GM12801 (cell line): ENCODE measurements around the gene SRP14.

Source experiments
- TF ChIP-seq, protein P1 (sequence below): IDR thresholded peaks from one replicate; pipeline ENCODE4 v1.5.1; 2011; ENCODE audit warnings: control low read depth; ENCODE audit not compliant: insufficient read length; ENCODE audit errors: extremely low read depth

SRP14 gene, protein sequence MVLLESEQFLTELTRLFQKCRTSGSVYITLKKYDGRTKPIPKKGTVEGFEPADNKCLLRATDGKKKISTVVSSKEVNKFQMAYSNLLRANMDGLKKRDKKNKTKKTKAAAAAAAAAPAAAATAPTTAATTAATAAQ

DNA sequence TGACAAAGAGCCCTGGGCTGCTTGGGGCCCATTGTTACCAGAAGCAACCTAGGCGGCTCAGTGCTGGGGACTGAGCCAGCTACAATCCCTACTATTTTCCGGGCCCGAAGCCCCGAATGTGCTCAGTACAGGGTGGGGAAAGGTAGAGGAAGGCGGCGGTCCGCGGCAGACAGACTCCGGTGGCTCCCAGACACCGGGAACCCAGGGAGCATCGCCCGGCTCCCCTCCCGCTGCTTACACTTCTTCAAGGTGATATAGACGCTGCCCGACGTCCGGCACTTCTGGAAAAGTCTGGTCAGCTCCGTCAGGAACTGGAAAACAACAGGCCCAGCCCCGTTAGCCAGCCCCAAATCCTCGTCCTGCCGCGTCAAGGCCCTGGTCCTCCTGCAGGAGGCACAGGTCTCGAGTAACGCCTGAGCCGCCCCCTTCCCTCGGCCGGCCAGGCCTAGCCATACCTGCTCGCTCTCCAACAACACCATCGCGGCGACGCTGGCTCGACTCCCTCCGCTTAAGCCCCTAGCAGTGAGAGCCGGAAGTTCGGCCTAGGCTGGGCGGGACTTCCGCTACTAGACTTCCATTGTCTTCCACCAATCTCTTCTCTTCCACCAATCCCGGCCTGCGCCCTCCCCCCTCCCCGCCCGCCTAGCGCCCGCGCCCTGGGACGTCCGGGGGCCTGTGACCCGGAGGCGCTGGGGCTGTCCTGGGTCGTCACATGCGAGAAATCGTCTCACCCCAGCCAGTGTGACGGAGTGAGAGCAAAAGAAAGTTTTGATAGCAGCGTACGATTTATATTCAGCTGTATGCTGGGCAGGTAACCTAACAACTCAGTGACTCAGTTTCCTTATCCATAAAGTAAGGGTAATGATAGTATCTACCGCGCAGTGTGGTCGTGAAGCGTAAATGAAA lies at the start of gene SRP14:
Gene SRP14 (minus strand): TSS at position 544 of the 906 bp plus-strand sequence. CDS start 65 bp downstream, at position 479.
- TF ChIP-seq, protein P1, sequence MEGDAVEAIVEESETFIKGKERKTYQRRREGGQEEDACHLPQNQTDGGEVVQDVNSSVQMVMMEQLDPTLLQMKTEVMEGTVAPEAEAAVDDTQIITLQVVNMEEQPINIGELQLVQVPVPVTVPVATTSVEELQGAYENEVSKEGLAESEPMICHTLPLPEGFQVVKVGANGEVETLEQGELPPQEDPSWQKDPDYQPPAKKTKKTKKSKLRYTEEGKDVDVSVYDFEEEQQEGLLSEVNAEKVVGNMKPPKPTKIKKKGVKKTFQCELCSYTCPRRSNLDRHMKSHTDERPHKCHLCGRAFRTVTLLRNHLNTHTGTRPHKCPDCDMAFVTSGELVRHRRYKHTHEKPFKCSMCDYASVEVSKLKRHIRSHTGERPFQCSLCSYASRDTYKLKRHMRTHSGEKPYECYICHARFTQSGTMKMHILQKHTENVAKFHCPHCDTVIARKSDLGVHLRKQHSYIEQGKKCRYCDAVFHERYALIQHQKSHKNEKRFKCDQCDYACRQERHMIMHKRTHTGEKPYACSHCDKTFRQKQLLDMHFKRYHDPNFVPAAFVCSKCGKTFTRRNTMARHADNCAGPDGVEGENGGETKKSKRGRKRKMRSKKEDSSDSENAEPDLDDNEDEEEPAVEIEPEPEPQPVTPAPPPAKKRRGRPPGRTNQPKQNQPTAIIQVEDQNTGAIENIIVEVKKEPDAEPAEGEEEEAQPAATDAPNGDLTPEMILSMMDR, result no peak

DNA sequence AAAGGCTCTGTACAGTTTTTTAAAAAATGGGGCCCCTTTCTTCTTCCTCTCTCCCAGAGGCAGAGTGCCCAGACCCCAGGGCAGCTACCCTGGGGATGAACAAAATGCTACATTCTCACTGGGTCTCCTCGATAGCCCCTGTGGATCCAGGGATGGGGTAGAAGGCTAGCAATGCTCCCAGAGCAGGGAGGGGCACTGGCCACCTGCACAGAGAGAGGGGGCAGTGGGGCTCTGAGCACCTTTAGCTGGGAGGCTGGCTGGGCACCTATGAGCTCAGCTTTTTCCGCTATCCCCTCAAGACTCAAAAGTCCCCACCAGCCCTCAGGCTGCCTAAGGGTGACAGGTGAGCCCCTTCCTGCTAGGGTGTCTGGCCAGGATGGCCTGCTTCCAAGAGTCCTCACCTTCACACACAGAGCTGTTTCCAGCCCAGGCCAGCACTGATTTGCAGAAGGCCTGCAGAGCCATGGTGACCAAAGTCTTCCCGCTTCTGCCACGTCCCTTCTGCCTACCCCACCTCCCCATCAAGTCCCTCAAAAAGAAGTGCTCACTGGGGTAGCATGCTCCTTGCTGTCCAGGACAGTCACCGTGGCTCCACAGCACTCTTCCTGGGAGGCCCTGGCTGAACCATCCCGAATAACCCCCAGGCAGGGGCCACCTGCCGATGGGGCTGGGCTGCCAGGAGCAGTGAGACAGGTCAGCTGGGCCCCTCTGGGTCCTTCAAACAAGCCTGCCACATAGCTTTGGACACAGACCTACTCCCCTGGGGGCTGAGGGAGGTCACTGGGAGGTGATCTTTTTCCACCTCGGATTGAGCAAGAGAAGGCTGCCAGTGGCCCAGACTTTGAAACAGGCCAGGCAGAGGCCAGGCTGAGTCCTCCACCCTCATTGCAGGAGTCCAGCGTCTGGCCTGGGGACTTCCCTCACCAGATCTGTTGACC lies 49.3 kb upstream of the SRP14 start:
- TF ChIP-seq, protein P1, result no peak

DNA sequence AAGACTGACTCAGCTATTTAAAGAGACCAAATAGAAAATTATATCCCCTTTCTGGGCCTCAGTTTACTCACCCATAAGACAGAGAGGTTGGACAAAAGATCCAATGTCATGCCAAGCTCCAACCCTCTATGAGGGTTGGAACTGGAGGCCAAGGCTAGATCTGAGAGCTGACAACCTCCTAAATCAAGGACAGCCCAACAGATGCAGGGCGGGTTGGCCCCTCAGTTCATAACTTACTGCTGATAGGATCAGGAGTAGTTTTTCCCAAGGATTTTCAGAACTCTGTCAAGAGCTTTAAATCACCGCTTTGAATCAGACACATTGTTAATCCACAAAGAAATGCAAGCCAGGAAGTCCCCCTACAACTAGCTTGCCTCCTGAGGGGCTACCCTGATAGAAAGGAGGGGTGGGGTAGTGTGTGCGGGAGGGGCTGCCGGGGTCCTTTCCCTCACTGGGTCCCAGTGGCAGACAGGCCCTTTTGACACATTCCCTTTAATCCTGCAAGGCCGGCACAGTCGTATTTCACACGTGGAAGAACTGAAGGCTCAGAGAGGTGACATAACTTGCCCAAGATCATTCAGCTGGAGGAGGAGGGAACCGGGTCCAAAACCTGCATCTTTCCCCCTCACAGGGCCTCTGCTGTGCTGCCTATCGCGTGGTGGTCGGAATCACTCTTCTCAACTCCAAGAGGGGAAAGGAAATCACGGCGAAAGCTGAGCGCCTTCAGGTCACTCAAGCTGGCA lies 48.3 kb upstream of the SRP14 start:
- TF ChIP-seq, protein P1, result no peak

DNA sequence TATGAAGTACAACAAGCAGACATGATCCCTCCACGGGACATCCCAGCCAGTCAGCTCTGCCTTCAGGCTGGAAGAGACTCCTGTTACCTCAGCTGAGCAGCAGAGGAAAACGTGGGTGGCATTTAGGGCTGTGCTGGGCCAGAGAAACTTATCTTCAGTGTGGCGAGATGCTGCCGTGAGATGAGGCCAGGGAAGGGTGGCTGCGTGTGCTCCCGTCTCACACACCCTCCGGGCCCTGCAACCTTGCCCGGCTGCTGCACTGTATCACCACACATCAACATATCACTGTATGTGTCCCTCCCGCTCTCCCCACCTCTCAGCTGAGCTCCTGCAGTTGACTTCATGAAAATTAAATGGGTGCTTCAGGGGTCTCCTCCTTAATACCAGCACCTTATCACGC lies 46.3 kb upstream of the SRP14 start:
- TF ChIP-seq, protein P1, result no peak

DNA sequence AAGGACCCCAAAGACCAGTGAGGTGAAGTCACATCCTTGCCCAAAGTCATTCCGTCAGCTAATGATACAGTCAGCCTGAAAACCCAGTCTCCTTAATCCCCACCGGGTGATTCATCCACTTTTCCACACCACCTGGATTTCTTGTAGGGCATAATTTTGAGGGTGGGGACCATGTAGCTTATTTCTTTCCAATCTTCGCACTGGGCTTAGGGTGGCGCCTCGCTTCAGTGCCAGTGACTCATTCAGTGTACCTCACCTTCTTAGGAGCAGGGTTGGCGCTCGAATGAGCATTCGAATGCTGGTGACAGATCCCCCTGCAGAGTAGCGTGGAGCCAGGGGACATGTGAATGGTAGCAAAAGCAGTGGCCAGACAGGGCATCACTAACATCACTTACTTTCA lies 45.7 kb upstream of the SRP14 start:
- TF ChIP-seq, protein P1, result no peak

DNA sequence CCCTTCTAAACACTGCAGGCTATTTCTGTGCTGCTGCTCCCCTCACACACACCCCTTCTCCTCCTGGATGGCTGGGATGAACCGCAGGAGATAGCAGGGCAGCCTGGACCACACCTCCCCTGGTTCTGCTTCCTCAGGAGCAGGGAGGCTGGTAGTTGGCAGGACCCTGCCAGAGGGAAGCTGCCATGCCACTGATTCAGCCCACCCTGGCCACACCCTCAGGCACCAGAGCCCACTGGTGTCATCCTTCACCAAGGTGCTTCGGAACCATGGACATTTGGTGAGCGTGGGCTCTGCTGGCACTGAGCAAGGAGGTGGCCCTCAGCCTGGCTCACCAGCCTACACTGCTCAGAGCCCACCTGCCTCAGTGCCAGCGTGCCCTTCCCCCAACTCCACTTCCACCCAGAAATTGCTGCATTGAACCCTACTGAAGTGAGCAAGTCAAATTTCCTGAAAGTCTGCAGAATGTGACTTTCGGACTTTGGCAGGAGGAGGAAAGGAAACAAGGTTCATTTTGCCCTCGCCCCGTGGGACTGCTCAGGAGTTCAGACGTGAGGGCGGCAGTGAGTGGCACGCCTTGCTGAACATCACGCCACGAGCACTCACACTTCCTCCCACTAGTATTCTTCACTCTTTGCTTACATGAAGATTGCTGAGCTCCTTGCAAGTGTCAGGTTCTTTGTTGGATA lies 43.4 kb upstream of the SRP14 start:
- TF ChIP-seq, protein P1, result no peak
